Measurements from ENCODE around the gene IL17RE. TPM values are rescaled to one million over a fixed set of nuclear protein-coding genes. Genes with fewer than 3 reads are reported as not detected.

The IL17RE gene
- total and polyA plus RNA-seq, 2 experiments from 2014 or later, result 1.1 to 3.4 TPM

DNA sequence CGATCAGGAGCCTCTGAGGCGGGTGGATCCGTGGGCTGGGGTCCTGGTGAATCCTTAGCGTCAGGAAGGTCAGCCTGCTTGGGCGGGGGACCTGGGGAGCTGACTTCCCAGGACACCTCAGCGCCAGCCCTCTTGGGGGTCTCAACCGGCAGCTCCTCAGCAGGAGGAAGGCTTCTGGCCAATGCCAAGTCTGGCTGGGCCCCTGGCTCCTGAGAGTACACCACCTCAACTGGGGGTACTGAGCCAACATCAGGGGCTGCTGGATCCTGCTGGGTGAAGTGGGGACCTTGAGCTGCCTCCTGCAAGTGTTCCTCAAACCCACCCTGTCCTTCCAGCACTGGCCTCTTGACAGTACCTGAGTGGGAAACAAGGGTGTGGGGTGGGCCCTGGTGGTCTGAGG lies 46.5 kb downstream of the IL17RE start:
- Mint-ChIP-seq H3K4me3 (no peak overlapping the region), H3K4me1 (peaks cover 9% of the 10 kb centered on the region; the same call in 2 of the 3 replicates), H3K9me3 (no peaks in the 10 kb centered on the region; the same call in 2 of the 3 replicates), H3K27ac (no peak overlapping the region), H3K36me3 (ENCODE audit: low read depth) (peaks cover 8% of the 10 kb centered on the region; the same call in 1 of the 3 replicates), H3K27me3 (ENCODE audit: insufficient read depth, low read depth, poor library complexity) (peaks cover 20% of the 10 kb centered on the region)
- DNase-seq (ENCODE audit: low spot score) (no peak), ATAC-seq (no peak)
- Histone ChIP-seq H3K36me3 (ENCODE audit: insufficient read depth) (no peaks in the 10 kb centered on the region), H4K20me1 (replicated peaks; ENCODE audit: insufficient read depth) (no peaks in the 10 kb centered on the region; the same call in 1 of the 2 replicates), H3K79me2 (replicated peaks; ENCODE audit: insufficient read depth) (no peaks in the 10 kb centered on the region), H3K4me3 (no peak overlapping the region), H3K4me1 (ENCODE audit: insufficient read depth) (peaks cover 9% of the 10 kb centered on the region), H3F3A (replicated peaks; ENCODE audit: low read depth) (no peaks in the 10 kb centered on the region; the same call in 1 of the 2 replicates), H3K27ac (ENCODE audit: low read depth) (no peak overlapping the region), H3K4me2 (no peak overlapping the region), H3K9me2 (ENCODE audit: insufficient read depth) (no peaks in the 10 kb centered on the region), H2AFZ (no peak overlapping the region), H3K27me3 (ENCODE audit: insufficient read depth) (peaks cover 7% of the 10 kb centered on the region; the same call in 1 of the 2 replicates)
- TF ChIP-seq JUNB (IDR thresholded peaks at IDR 0.05; ENCODE audit: unreplicated experiment) (no peak), NANOG (IDR thresholded peaks at IDR 0.05; ENCODE audit: borderline replicate concordance) (no peak), ZNF114 (CRISPR knock-in tag; IDR thresholded peaks at IDR 0.05) (no peak), ZNF331 (CRISPR knock-in tag; IDR thresholded peaks at IDR 0.05; ENCODE audit: low read depth) (no peak), EZH2phosphoT487 (IDR thresholded peaks at IDR 0.05; ENCODE audit: unreplicated experiment) (no peak), CREB1 (CRISPR knock-in tag; IDR thresholded peaks at IDR 0.05; ENCODE audit: low read depth) (no peak), POLR2AphosphoS5 (IDR thresholded peaks at IDR 0.05; ENCODE audit: low read depth) (no peak)
- TF ChIP-seq, protein P1, sequence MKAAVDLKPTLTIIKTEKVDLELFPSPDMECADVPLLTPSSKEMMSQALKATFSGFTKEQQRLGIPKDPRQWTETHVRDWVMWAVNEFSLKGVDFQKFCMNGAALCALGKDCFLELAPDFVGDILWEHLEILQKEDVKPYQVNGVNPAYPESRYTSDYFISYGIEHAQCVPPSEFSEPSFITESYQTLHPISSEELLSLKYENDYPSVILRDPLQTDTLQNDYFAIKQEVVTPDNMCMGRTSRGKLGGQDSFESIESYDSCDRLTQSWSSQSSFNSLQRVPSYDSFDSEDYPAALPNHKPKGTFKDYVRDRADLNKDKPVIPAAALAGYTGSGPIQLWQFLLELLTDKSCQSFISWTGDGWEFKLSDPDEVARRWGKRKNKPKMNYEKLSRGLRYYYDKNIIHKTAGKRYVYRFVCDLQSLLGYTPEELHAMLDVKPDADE (IDR thresholded peaks at IDR 0.05), result no peak

DNA sequence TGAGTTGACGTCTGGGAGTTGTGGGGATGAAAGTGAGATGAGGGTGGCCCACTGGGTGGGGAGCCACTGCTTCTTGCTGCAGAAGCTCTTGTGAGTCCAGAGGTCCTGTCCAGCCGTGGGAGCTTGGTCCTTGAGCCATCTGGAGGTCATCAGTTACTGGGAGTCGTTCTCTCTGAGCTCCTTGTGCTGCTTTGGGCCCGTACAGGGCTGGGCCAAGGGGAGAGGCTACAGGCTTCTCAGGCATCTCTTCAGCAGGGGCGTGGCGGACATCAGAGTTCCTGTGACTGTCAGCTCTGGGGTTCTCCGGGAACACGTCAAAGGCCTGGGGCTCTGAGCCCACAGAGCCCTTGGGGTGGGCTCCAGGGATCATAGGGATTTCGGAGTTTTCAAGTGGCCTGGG lies 47.0 kb downstream of the IL17RE start:
- DNase-seq (ENCODE audit: low spot score), result no peak
- TF ChIP-seq STAT1 (IDR thresholded peaks at IDR 0.05; ENCODE audit: unreplicated experiment), result no peak
- TF ChIP-seq, protein P2, sequence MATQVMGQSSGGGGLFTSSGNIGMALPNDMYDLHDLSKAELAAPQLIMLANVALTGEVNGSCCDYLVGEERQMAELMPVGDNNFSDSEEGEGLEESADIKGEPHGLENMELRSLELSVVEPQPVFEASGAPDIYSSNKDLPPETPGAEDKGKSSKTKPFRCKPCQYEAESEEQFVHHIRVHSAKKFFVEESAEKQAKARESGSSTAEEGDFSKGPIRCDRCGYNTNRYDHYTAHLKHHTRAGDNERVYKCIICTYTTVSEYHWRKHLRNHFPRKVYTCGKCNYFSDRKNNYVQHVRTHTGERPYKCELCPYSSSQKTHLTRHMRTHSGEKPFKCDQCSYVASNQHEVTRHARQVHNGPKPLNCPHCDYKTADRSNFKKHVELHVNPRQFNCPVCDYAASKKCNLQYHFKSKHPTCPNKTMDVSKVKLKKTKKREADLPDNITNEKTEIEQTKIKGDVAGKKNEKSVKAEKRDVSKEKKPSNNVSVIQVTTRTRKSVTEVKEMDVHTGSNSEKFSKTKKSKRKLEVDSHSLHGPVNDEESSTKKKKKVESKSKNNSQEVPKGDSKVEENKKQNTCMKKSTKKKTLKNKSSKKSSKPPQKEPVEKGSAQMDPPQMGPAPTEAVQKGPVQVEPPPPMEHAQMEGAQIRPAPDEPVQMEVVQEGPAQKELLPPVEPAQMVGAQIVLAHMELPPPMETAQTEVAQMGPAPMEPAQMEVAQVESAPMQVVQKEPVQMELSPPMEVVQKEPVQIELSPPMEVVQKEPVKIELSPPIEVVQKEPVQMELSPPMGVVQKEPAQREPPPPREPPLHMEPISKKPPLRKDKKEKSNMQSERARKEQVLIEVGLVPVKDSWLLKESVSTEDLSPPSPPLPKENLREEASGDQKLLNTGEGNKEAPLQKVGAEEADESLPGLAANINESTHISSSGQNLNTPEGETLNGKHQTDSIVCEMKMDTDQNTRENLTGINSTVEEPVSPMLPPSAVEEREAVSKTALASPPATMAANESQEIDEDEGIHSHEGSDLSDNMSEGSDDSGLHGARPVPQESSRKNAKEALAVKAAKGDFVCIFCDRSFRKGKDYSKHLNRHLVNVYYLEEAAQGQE (IDR thresholded peaks at IDR 0.05; ENCODE audit: unreplicated experiment), result no peak
- TF ChIP-seq, protein P3, sequence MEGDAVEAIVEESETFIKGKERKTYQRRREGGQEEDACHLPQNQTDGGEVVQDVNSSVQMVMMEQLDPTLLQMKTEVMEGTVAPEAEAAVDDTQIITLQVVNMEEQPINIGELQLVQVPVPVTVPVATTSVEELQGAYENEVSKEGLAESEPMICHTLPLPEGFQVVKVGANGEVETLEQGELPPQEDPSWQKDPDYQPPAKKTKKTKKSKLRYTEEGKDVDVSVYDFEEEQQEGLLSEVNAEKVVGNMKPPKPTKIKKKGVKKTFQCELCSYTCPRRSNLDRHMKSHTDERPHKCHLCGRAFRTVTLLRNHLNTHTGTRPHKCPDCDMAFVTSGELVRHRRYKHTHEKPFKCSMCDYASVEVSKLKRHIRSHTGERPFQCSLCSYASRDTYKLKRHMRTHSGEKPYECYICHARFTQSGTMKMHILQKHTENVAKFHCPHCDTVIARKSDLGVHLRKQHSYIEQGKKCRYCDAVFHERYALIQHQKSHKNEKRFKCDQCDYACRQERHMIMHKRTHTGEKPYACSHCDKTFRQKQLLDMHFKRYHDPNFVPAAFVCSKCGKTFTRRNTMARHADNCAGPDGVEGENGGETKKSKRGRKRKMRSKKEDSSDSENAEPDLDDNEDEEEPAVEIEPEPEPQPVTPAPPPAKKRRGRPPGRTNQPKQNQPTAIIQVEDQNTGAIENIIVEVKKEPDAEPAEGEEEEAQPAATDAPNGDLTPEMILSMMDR (conservative IDR thresholded peaks at IDR 0.05; ENCODE audit: low read depth in 2 of 2), result no peak
- no peak for TF ChIP-seq EZH2 (IDR thresholded peaks at IDR 0.05; ENCODE audit: low read depth, unreplicated experiment)
- TF ChIP-seq CREB1 (CRISPR knock-in tag; IDR thresholded peaks at IDR 0.05; ENCODE audit: low read depth), result no peak
- no peak for TF ChIP-seq JUNB (IDR thresholded peaks at IDR 0.05; ENCODE audit: unreplicated experiment)
- TF ChIP-seq EZH2phosphoT487 (IDR thresholded peaks at IDR 0.05; ENCODE audit: unreplicated experiment), result no peak
- TF ChIP-seq ZNF331 (CRISPR knock-in tag; IDR thresholded peaks at IDR 0.05; ENCODE audit: low read depth), result no peak

More for the DNA sequence above, 47.0 kb downstream of the IL17RE start:
- peaks cover under 1% of the 10 kb centered on the region; the same call in 1 of the 2 replicates for H3F3A ChIP-seq (replicated peaks; ENCODE audit: low read depth)
- Mint-ChIP-seq H3K9me3 (no peaks in the 10 kb centered on the region; the same call in 2 of the 3 replicates), H3K27me3 (ENCODE audit: insufficient read depth, low read depth, poor library complexity) (peaks cover 17% of the 10 kb centered on the region), H3K36me3 (ENCODE audit: low read depth) (peaks cover 8% of the 10 kb centered on the region; the same call in 1 of the 3 replicates), H3K4me3 (no peak overlapping the region), H3K27ac (no peak overlapping the region), H3K4me1 (peaks cover 14% of the 10 kb centered on the region)
- no peak overlapping the region for H3K27ac ChIP-seq (ENCODE audit: low read depth)
- H3K4me3 ChIP-seq, result no peak overlapping the region
- H2AFZ ChIP-seq, result no peak overlapping the region
- H3K36me3 ChIP-seq (ENCODE audit: insufficient read depth), result no peaks in the 10 kb centered on the region
- peaks cover 10% of the 10 kb centered on the region for H3K4me1 ChIP-seq (ENCODE audit: insufficient read depth)
- H3K27me3 ChIP-seq (ENCODE audit: insufficient read depth), result peaks cover 12% of the 10 kb centered on the region; the same call in 1 of the 2 replicates
- H3K9me2 ChIP-seq (ENCODE audit: insufficient read depth), result no peaks in the 10 kb centered on the region
- H3K4me2 ChIP-seq, result no peak overlapping the region
- ATAC-seq, result no peak
- no peaks in the 10 kb centered on the region for H3K79me2 ChIP-seq (replicated peaks; ENCODE audit: insufficient read depth)
- H4K20me1 ChIP-seq (replicated peaks; ENCODE audit: insufficient read depth), result no peaks in the 10 kb centered on the region; the same call in 1 of the 2 replicates
